Measurements from ENCODE around the gene IMP3.
A peak's percentile ranks its signal among the peaks of the same experiment; 100 is the strongest.

The IMP3 gene

DNA sequence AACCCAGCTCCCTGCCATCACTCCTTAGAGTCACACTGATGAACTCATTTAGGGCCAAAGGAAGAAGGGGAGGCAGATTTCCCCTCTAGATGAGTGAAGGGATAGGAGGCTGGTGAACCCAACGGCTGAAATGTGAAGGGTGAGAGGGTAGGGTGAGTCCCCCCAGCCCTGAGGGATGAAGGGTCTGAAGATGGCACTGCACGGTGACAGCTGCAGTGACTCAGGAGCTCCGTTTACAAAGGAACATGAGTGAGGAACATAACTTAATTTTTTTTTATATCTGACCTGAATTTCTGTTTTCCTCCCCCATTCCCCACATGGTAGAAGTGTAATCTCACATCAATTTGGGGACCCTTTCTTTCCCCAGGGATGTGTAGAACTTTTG is 21.7 kb upstream of the IMP3 start:
- no peak for DNase-seq (ENCODE audit: low read depth)
- TF ChIP-seq, protein P1, sequence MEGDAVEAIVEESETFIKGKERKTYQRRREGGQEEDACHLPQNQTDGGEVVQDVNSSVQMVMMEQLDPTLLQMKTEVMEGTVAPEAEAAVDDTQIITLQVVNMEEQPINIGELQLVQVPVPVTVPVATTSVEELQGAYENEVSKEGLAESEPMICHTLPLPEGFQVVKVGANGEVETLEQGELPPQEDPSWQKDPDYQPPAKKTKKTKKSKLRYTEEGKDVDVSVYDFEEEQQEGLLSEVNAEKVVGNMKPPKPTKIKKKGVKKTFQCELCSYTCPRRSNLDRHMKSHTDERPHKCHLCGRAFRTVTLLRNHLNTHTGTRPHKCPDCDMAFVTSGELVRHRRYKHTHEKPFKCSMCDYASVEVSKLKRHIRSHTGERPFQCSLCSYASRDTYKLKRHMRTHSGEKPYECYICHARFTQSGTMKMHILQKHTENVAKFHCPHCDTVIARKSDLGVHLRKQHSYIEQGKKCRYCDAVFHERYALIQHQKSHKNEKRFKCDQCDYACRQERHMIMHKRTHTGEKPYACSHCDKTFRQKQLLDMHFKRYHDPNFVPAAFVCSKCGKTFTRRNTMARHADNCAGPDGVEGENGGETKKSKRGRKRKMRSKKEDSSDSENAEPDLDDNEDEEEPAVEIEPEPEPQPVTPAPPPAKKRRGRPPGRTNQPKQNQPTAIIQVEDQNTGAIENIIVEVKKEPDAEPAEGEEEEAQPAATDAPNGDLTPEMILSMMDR (IDR thresholded peaks at IDR 0.05; ENCODE audit: insufficient read depth, low read depth, low read length, missing control alignments): no peak
- H3K4me3 ChIP-seq (ENCODE audit: low read length): no peak overlapping the region

DNA sequence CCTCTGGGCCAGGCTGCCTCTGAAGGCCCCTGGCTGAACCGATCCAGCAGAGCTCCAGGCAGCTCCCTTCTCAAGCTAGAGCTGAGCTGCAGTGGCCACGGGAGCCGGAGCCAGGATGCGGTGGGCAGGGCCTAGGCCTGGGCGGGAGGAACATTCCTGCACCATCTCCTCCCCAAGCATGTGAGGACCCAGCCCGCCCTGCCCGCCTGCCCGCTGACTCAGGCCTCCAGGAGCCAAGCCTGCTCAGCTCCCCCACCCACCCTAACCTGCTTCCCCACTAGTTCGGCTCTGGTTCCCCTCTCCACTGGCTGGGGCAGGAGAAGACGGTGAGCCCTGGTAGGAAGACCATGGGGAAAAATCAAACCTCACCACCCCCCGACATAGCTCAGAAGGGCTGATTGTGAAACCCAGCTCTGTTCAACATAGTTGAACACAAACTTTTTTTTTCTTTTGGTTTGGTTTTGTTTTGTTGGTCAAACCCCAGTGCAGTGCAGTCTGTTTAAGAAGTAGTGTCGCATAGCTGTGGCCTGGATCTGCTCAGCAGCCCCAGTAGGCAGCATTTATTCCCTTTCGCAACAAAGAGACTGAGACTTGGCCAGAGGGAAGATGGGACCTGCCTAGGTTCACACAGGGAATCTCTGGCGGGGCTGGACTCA is 21.2 kb upstream of the IMP3 start:
- peak; percentile 99 for DNase-seq (ENCODE audit: low read depth)
- no peak overlapping the region for H3K4me3 ChIP-seq (ENCODE audit: low read length)
- TF ChIP-seq, protein P1 (IDR thresholded peaks at IDR 0.05; ENCODE audit: insufficient read depth, low read depth, low read length, missing control alignments): no peak

DNA sequence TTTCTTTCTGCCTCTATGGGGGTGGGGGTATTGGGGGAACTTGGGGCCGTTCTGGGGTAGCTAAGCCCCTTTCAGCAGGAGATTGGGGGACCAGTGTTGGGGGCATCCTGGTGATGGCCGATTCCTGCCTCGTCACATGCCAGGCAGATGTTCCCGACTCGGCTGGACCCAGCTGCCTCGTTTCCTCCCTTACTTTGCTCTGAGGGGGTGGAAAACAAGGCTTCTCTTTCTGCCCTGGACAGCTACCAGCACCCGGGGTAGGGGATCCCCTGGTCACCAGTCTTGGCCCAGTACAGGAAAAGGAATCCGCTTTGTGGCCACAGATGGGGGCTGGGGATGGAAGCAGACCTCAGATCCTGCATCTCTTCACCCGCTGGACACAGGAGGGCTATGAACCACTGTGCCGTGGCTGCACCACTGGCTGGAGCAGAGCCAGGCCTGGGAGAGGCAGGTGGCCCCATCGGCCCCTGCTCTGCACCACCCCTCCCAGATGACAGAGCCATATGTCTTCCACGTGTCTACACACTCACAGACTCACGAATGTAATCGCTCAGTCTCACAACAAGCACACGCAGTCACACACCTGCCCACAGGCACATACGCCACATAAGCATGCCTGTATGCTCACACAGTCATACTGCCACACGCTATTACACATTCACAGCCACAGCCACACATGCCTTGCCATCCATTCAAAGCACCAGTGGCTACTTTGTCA is 20.1 kb upstream of the IMP3 start:
- H3K4me3 ChIP-seq (ENCODE audit: low read length): no peak overlapping the region
- TF ChIP-seq, protein P1 (IDR thresholded peaks at IDR 0.05; ENCODE audit: insufficient read depth, low read depth, low read length, missing control alignments): no peak
- DNase-seq (ENCODE audit: low read depth): no peak

DNA sequence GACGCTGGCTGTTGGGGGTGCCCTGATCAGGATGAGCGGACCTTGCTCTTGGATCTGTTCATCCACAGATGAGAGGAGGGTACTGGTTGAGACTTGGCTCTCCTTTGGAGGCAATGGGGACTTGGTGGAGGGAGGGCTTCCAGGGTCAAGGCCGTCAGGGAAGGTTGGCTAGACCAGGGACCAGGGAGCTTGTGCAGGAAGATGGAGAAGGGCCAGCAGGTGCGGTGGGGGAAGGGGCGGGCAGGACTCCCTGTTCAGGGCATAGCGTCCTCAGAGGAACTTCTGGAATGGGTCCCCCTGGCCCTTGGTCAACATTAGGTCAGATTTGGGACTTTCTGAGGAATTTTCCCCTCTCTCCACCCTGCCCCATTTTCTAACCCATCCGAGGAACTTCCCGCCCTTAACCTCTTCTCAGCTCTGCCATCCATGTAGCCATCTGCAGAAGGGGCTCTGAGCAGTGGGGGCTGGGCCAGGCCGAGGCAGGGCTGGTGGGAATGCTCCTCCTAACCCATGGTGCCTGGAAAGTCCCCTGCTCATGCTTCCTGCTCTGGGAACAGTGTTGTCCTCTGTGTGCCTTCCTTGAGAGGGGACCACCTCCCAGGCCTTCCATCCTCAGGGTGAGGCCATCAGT is 19.2 kb upstream of the IMP3 start:
- no peak overlapping the region for H3K4me3 ChIP-seq (ENCODE audit: low read length)
- TF ChIP-seq, protein P1 (IDR thresholded peaks at IDR 0.05; ENCODE audit: insufficient read depth, low read depth, low read length, missing control alignments): no peak
- DNase-seq (ENCODE audit: low read depth): no peak

DNA sequence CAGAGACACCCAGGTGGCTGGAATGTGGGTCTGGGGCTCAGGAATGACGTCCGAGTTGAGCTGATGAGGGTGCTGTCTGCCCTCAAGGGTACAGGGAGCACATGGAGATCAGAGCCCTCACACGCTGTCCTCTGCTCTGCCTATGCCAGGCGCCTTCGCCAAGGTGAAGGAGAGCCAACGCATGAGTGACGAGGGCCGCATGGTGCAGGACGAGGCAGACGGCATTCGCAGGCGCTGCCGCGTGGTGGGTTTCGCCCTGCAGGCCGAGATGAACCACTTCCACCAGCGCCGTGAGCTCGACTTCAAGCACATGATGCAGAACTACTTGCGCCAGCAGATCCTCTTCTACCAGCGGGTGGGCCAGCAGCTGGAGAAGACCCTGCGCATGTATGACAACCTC is 16.8 kb upstream of the IMP3 start:
- DNase-seq (ENCODE audit: low read depth): no peak
- TF ChIP-seq, protein P1 (IDR thresholded peaks at IDR 0.05; ENCODE audit: insufficient read depth, low read depth, low read length, missing control alignments): no peak
- no peak overlapping the region for H3K4me3 ChIP-seq (ENCODE audit: low read length)

DNA sequence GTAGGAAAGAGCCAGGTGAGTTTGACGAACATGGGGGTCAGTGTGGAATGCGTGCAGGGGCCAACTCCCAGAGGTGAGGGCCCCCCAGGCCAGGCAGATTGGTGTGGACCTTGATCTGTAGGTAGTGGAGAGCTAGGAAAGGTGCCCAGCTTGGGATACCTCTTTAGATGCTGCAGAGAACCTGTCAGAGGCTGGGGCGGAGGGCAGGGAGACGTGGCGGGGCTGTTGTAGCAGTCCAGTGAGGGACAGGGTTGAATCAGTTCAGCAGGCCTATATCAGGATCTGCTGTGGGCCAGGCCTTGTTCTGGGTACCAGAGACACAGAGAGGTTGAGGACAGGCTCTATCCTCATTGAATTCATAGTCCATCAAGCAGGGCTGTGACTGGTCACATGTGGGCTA is 16.3 kb upstream of the IMP3 start:
- H3K4me3 ChIP-seq (ENCODE audit: low read length): no peak overlapping the region
- DNase-seq (ENCODE audit: low read depth): no peak
- TF ChIP-seq, protein P1 (IDR thresholded peaks at IDR 0.05; ENCODE audit: insufficient read depth, low read depth, low read length, missing control alignments): no peak

All from epithelial cell of esophagus (primary cell).